ENCODE data around the gene ZP1. TPM values are rescaled to one million over a fixed set of nuclear protein-coding genes. Genes with fewer than 3 reads are reported as not detected.

ZP1 gene
- total RNA-seq, 2 experiments from 2014 or later = 0.20 TPM; not detected in 1

DNA sequence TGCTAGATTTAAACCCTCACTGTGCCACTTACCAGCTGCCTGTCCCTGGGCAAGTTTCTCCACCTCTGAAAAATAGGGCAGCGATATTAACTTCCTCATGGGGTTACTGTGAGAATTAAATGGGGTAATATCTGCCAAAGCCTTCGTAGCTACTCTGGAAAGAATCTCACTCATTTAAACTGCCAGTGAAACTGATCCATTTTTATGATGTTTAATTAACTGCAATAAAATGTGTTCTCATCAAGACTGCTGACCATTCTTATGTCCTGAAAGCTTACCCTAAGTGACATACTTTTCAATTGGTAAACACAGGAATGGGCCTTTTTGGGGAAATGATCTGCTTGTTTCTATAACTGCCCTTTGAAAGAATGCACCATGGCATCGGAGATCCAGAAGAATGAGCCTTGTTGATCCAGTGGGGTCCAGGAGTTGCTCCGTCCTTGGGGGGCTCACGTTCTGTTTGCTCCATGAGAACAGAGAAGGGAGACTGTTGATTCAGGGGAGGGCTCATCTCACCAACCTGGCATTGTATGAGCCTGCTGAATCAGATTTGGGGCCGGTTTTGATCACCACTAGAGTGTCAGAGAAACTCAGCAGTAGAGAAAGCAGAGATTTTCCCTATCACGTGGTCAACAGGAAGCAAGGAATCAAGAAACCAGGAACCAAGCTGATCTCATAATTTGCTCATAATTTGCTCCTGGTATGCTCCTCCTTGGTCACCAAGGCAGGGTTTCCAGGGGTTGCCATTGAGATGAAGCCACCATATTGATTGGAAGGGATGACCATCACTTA is 32.4 kb upstream of the ZP1 start:
- no peak for ATAC-seq (ENCODE audit: poor library complexity)

GRCh38 chr11:60835534-60835846 is 31.9 kb upstream of the ZP1 start:
- peaks cover 17% of the 10 kb centered on the region for H3K27me3 Mint-ChIP-seq
- intact Hi-C loops (cut with DNase I, micrococcal nuclease) = no loop called here
- POLR2A ChIA-PET = no interaction called here
- no peak overlapping the region for H3K27ac Mint-ChIP-seq
- peaks cover 0 to 3% of the 10 kb centered on the region in 2 experiments for H3K27me3 ChIP-seq (ENCODE audit: control insufficient read depth in 1 of 2, insufficient read depth in 2 of 2, low read length in 2 of 2)
- H3K27ac ChIP-seq (ENCODE audit: low read depth in 1 of 2, low read length in 2 of 2) = no peak overlapping the region
- H3K9me3 ChIP-seq (ENCODE audit: control insufficient read depth in 1 of 2, insufficient read depth in 1 of 2, low read length in 2 of 2) = no peaks in the 10 kb centered on the region
- H3K36me3 Mint-ChIP-seq (ENCODE audit: low read depth) = no peaks in the 10 kb centered on the region
- CTCF ChIA-PET = interaction anchor here (1.0 kb wide), 1 partner anchor 52 kb away, joined by 3 read pairs; no protein-coding TSS in a partner anchor
- H3K4me1 Mint-ChIP-seq (ENCODE audit: low read depth) = no peaks in the 10 kb centered on the region
- ATAC-seq (ENCODE audit: poor library complexity) (no peak), DNase-seq (peak in 2 of 14 experiments; percentile 41 to 42)
- TF ChIP-seq, protein P1, sequence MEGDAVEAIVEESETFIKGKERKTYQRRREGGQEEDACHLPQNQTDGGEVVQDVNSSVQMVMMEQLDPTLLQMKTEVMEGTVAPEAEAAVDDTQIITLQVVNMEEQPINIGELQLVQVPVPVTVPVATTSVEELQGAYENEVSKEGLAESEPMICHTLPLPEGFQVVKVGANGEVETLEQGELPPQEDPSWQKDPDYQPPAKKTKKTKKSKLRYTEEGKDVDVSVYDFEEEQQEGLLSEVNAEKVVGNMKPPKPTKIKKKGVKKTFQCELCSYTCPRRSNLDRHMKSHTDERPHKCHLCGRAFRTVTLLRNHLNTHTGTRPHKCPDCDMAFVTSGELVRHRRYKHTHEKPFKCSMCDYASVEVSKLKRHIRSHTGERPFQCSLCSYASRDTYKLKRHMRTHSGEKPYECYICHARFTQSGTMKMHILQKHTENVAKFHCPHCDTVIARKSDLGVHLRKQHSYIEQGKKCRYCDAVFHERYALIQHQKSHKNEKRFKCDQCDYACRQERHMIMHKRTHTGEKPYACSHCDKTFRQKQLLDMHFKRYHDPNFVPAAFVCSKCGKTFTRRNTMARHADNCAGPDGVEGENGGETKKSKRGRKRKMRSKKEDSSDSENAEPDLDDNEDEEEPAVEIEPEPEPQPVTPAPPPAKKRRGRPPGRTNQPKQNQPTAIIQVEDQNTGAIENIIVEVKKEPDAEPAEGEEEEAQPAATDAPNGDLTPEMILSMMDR (IDR thresholded peaks at IDR 0.05) = no peak
- peaks cover 9% of the 10 kb centered on the region for H3K4me1 ChIP-seq (ENCODE audit: insufficient read depth, low read length)
- no peak overlapping the region for H3K4me3 ChIP-seq (ENCODE audit: low read length)
- no peaks in the 10 kb centered on the region for H3K9me3 Mint-ChIP-seq
- H3K4me3 Mint-ChIP-seq = no peak overlapping the region
- H3K36me3 ChIP-seq (ENCODE audit: insufficient read depth, low read length) = no peaks in the 10 kb centered on the region

More for the DNA sequence above, 32.4 kb upstream of the ZP1 start:
- Mint-ChIP-seq H3K27ac (no peak overlapping the region), H3K36me3 (ENCODE audit: low read depth) (no peaks in the 10 kb centered on the region), H3K4me3 (no peak overlapping the region), H3K4me1 (ENCODE audit: low read depth) (no peaks in the 10 kb centered on the region), H3K27me3 (peaks cover 17% of the 10 kb centered on the region), H3K9me3 (no peaks in the 10 kb centered on the region)
- CTCF ChIA-PET = interaction anchor here (1.0 kb wide), 1 partner anchor 53 kb away, joined by 3 read pairs; no protein-coding TSS in a partner anchor
- Histone ChIP-seq H3K9me3 (ENCODE audit: control insufficient read depth in 1 of 2, insufficient read depth in 1 of 2, low read length in 2 of 2) (no peaks in the 10 kb centered on the region), H3K27me3 (ENCODE audit: control insufficient read depth in 1 of 2, insufficient read depth in 2 of 2, low read length in 2 of 2) (peaks cover 0 to 3% of the 10 kb centered on the region in 2 experiments), H3K36me3 (ENCODE audit: insufficient read depth, low read length) (no peaks in the 10 kb centered on the region), H3K4me3 (ENCODE audit: low read length) (no peak overlapping the region), H3K27ac (ENCODE audit: low read depth in 1 of 2, low read length in 2 of 2) (no peak overlapping the region), H3K4me1 (ENCODE audit: insufficient read depth, low read length) (peaks cover 9% of the 10 kb centered on the region)
- DNase-seq = no peak
- TF ChIP-seq, protein P1 (IDR thresholded peaks at IDR 0.05) = no peak
- intact Hi-C loops (cut with DNase I, micrococcal nuclease) = no loop called here
- POLR2A ChIA-PET = no interaction called here

GRCh38 chr11:60836866-60837515 is 30.4 kb upstream of the ZP1 start:
- Histone ChIP-seq H3K4me3 (ENCODE audit: low read length) (no peak overlapping the region), H3K27ac (ENCODE audit: low read depth in 1 of 2, low read length in 2 of 2) (no peak overlapping the region), H3K9me3 (ENCODE audit: control insufficient read depth in 1 of 2, insufficient read depth in 1 of 2, low read length in 2 of 2) (no peaks in the 10 kb centered on the region), H3K27me3 (ENCODE audit: control insufficient read depth in 1 of 2, insufficient read depth in 2 of 2, low read length in 2 of 2) (peaks cover 0 to 3% of the 10 kb centered on the region in 2 experiments), H3K36me3 (ENCODE audit: insufficient read depth, low read length) (no peaks in the 10 kb centered on the region), H3K4me1 (ENCODE audit: insufficient read depth, low read length) (peaks cover 15% of the 10 kb centered on the region)
- Mint-ChIP-seq H3K27ac (no peak overlapping the region), H3K27me3 (peaks cover 9% of the 10 kb centered on the region), H3K36me3 (ENCODE audit: low read depth) (no peaks in the 10 kb centered on the region), H3K4me3 (no peak overlapping the region), H3K4me1 (ENCODE audit: low read depth) (peaks cover 10% of the 10 kb centered on the region), H3K9me3 (no peaks in the 10 kb centered on the region)
- TF ChIP-seq, protein P1 (IDR thresholded peaks at IDR 0.05) = no peak
- CTCF ChIA-PET = no interaction called here
- intact Hi-C loops (cut with DNase I, micrococcal nuclease) = no loop called here
- no peak for ATAC-seq (ENCODE audit: poor library complexity)
- POLR2A ChIA-PET = interaction anchor here (0.7 kb wide), 1 partner anchor 150 kb away, joined by 3 read pairs; no protein-coding TSS in a partner anchor
- DNase-seq = no peak

All from CD4-positive, alpha-beta T cell (primary cell).